GM18873 (cell line): ENCODE measurements around the gene PRM2.
"Not testable (repeated sequence)": the region's sequence is repeated elsewhere in the genome, so short reads cannot be mapped to it uniquely, and the experiment has no call there.

Experiments
- ATAC-seq: cut with Tn5 transposase; IDR thresholded peaks from one replicate; pipeline ENCODE4 v1.9.1; 2021; ENCODE audit warnings: mild to moderate bottlenecking, moderate library complexity, moderate number of reproducible peaks; ENCODE audit not compliant: unreplicated experiment, low FRiP score

The PRM2 gene

GRCh38 chr16:11290102-11290893, 14.0 kb upstream of the PRM2 start:
- no peak for ATAC-seq

GRCh38 chr16:11289696-11290095, 13.4 kb upstream of the PRM2 start:
- ATAC-seq: not testable (repeated sequence)

GRCh38 chr16:11289202-11289601, 12.9 kb upstream of the PRM2 start:
- no peak for ATAC-seq

- ATAC-seq: no peak
Observed at GRCh38 chr16:11285842-11286241, 9.6 kb upstream of the PRM2 start.

- no peak for ATAC-seq
Observed at GRCh38 chr16:11283820-11284248, 7.6 kb upstream of the PRM2 start.

- no peak for ATAC-seq
Observed at GRCh38 chr16:11280616-11281522, 4.6 kb upstream of the PRM2 start, which contains the start of gene PRM1. Gene PRM1, minus strand, starts transcription at chr16:11281330. Its CDS starts 92 bp downstream, at chr16:11281238.

GRCh38 chr16:11278681-11279628, 2.7 kb upstream of the PRM2 start:
- ATAC-seq: no peak

- no peak for ATAC-seq
Observed at GRCh38 chr16:11277607-11278337, 1.5 kb upstream of the PRM2 start.

- no peak for ATAC-seq
Observed at GRCh38 chr16:11276896-11277593, 765 bp upstream of the PRM2 start.

- ATAC-seq: no peak
Observed at GRCh38 chr16:11274964-11275363, 1.3 kb downstream of the PRM2 start.

- ATAC-seq: no peak
Observed at GRCh38 chr16:11273721-11274324, 2.5 kb downstream of the PRM2 start.

- ATAC-seq: no peak
Observed at GRCh38 chr16:11272921-11273720, 3.2 kb downstream of the PRM2 start, which contains the start of gene PRM3. Gene PRM3, minus strand, starts transcription at chr16:11273629. Its CDS starts 34 bp downstream, at chr16:11273595.

GRCh38 chr16:11272484-11272883, 3.8 kb downstream of the PRM2 start:
- ATAC-seq: no peak

GRCh38 chr16:11271610-11272009, 4.7 kb downstream of the PRM2 start:
- ATAC-seq: no peak

- ATAC-seq: no peak
Observed at GRCh38 chr16:11270602-11271162, 5.6 kb downstream of the PRM2 start.

- no peak for ATAC-seq
Observed at GRCh38 chr16:11268921-11269375, 7.3 kb downstream of the PRM2 start, which contains the start of gene TNP2. Gene TNP2, minus strand, starts transcription at chr16:11269325. Its CDS starts 63 bp downstream, at chr16:11269262.

- ATAC-seq: no peak
Observed at GRCh38 chr16:11265124-11265523, 11.2 kb downstream of the PRM2 start.
